Measurements from ENCODE around the gene SLC35E2B.
"Not testable (repeated sequence)": the region's sequence is repeated elsewhere in the genome, so short reads cannot be mapped to it uniquely, and the experiment has no call there.

The SLC35E2B gene

DNA sequence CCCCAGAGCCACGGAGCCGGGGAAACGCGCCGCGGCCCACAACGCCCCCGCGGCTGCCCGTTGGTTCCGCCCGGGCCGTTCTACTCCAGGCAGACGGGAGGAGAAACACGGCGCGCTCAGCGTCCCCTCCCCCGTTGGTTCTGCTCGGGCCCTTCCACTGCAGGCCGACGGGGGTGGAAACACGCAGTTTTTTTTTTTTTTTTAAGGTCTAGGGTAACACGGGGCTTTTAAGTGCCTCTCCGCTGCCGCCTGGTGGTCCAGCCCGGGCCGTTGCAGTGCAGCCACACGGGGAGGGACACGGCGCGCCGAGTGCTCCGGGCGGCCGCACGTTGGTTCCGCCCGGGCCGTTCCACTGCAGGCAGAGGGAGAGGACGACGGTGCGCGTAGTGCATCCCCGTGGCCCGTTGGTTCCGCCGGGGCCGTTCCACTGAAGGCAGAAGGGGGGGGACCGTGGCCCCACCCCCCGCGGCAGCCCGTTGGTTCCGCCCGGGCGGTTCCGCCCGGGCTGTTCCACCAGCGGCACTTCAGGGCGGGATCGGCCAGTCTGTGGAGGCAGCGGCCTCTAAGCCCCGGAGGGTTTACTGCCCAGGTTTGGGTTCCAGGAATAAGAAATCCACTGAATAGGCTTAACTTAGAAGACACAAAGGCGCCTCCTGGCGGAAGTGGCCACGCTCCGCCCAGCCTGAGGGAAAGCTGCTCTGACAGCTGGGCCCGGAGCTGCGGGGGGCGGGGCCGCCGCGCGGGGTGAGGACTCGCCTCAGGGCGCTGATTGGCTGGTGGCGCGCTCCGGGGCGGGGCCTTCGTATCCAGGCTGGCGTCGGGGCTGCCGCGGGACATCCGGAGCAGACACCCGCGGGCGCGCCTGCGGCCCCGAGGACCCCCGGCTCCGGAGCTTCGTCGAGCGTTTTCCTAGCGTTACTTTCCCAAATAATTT lies at the start of gene SLC35E2B:
Gene SLC35E2B, minus strand, starts transcription at position 82 of the 934 bp plus-strand sequence. CDS start 16,096 bp downstream, outside the sequence.
- DNase-seq, result peak; percentile 91

DNA sequence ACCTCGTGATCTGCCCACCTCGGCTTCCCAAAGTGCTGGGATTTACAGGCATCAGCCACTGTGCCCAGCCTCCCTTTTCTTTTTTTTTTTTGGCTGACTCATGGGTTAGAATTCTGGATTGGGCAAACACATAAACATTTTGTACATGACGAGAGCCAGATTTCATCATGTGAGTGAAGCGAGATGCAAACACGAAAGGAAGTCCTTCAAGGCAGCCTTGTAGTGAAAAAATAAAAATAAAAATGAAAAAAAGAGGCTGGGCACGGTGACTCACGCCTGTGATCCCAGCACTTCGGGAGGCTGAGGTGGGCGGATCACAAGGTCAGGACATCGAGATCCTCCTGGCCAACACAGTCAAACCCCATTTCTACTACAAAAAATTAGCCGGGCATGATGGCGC lies 48.4 kb upstream of the SLC35E2B start:
- DNase-seq, result not testable (repeated sequence)

DNA sequence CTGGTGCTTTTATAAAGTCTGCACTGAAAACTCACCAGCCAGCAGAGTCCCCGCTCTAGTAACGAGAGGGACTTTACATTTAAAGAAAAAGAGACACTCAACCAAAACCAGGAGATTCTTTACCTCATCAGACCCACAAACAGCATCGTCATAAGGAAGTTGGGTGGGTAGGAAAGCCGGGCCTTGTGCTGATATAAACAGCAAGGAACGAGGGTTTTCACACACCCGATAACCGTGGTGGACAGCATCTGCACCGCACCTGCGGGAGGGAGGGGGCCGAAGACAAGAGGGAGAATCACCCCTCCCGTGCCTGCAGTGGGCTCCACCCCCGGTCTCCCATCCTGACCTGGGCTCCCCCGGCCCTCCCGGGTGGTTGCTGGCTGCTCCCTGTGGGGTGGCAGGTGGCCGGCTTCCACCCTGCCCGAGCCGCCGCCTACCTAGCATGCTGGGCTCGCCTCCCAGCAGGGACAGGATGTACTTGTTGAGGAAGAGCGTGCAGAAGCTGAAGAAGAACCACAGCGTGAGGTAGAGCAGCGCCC lies 46.3 kb upstream of the SLC35E2B start:
- not testable (repeated sequence) for DNase-seq

DNA sequence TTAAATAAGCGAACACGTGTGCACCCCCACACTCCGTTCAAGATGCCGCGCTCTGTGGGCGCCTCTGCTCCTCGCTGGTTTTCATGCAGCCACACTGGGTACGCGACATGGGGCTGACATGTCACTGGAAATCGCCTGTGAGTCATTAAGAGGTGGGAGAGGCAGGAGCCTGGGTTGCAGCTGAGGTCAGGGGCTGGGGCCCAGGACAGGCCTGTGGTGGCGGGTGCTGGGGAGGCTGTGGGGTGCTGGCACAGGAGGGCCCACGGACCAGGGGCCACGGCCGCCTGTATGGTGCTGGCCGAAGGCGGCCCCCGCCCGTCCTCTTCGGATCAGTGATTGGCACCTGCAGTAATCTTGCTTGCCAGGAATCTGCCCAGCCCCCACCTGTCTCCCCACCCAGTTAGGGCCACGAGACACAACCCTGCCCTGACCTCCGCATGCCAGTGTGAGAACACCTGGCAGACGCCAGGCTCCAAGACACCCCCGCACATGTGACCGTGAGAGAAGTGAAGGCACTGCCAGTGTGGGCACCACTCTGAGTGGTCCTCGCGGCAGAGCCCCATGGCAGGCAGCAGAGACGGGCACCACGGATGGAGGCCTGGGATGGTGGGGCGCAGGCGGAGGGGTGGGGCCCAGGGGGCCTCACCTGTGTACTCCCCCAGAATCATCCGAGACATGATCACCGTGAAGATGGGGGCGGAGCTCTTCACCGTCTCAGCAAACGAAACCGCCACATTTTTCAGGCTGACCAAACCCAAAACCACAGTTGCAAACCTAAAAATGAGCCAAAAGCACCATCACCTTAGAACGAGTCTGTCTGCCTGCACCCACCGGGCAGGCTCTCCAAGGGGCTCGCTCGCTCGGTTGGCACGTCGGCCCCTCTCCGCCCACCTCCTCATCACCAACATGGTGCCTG lies 45.3 kb upstream of the SLC35E2B start:
- DNase-seq, result not testable (repeated sequence)

DNA sequence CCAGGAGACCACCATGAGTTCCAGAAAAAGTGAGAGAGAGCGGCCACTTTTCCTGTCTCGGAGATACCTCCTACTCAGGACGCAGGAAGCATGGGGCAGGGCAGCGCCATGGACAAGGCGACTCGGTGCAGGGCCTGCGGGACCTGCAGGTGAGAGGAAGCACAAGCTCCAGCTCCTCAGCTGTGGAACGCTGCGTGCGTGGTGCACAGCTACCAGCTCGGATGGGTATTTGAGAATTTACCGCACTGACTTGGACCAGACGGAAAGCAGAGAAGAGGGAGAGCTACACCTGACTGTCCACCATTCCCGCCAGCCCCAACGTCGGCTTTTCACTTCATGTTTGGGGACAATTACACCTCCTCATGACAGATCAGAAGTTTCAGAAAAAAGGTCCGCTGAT lies 39.8 kb upstream of the SLC35E2B start:
- DNase-seq, result no peak

DNA sequence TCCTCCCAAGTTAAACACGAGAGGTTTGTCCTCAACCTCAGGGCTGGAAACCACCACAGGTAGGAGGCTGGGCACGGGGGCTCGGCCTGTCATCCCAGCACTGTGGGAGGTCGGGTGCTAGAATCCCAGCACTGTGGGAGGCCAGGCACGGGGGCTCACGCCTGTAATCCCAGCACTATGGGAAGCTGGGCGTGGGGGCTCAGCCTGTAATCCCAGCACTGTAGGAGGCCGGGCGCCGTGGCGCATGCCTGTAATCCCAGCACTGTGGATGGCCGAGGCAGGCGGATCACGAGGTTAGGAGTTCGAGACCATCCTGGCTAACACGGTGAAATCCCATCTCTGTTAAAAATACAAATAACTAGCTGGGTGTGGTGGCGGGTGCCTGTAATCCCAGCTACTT lies 38.3 kb upstream of the SLC35E2B start:
- DNase-seq, result no peak

DNA sequence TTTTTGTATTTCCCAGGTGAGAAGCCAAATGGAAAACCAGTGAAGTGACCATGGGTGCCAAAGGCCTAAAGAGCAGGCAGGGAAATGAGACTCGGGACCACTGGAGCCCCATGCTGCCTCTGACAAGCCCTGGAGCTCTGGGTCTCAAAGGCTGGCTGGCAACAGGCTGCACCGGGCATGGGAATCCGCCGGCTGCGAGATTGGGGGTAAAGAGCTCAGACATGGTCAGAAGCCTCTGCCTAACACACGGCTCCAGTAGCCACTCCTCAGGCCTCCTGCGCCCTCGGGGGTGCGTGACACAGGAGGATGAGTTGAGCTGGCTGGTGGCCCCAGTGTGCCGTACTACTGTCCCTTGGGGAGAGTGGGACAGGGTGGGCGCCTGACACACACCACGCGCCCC lies 37.6 kb upstream of the SLC35E2B start:
- not testable (repeated sequence) for DNase-seq

DNA sequence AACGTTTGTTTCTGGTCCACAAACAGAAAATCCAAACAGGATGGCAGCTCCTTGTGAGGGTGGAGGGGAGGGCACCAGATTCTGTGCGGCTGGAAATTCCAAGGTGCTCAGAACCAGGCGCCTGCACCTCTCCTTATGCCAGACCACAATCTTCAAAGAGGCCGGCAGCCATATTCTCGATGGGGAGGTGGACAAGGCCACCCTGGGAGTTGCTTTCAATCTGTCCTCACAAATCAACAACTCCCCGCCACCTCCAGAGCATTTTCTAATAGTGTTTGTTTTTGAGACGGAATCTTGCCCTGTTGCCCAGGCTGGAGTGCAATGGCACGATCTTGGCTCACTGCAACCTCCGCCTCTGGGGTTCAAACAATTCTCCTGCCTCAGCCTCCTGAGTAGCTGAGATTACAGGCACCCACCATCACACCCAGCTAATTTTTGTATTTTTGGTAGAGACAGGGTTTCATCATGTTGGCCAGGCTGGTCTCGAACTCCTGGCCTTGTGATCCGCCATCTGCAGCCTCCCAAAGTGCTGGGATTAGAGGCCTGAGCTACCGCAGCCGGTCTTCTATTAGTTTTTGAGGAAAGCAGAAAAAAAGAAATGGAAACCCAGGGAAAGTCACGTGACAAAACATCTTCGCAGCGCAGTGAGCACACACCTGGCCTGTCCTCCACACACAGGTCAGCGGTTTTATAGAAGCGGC lies 36.7 kb upstream of the SLC35E2B start:
- not testable (repeated sequence) for DNase-seq

DNA sequence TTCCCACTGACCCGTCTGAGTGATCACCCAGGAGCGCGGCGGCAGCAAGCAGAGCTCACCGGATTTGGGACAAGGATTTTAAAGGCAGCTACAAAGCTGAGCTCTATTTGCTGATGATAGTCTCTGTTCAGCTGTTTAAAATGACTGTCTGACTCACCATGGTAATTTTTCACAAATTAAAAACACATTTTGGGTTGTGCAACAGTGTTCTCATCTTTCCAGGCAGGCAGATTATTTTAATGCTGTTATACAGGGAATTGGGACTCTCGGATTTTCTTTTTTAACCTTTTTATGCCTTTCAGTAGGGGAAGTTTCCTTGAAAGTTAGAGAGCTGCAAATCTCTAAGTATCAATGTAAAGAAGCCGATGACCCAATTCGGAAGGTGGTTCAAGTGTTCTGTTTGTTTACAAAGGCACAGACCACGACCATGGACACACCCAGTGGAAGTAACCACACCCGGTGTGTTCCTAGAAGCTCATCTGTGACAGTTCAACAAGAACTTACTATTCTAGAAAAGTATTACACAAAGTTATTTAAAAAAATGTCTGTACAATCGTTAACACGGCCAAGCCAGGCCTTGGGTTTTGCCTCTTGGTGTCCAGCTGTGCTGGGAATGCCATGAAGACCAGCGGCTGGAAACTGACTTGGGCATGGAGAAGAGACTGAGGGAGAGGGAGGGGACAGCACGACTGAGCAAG lies 35.9 kb upstream of the SLC35E2B start:
- not testable (repeated sequence) for DNase-seq

DNA sequence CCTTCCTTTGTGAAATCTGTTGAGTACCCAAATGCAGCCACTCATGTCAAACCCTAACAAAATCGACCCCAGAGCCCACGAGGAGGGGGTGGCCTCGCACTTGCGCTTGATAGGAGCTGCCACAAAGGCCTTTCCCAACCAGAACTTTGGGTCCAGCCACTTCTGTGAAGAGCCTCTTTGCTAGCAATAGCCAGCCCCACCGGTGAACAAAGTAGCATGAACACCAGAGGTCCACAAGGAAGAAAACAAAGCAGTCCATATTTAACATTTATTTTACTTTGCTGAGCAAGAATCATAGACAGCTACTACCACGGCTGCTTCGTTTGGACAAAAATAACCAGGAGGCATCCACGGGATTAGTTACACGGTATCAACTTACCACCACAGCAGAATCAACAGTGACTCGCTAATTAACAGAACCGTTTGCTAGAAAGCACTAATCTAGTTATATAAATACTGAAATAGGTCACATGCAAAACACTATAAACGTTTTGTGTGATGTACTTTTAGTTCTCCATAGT lies 34.6 kb upstream of the SLC35E2B start:
- not testable (repeated sequence) for DNase-seq

DNA sequence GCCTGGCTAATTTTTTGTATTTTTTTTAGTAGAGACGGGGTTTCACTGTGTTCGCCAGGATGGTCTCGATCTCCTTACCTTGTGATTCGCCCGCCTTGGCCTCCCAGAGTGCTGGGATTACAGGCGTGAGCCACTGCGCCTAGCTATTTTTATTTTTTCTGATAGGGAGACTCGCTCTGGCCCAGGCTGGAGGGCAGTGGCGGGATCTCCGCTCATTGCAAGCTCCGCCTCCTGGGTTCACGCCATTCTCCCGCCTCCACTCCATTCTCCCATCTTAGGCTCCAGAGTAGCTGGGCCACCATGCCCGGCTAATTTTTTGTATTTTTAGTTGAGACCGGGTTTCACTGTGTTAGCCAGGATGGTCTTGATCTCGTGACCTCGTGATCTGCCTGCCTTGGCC lies 33.5 kb upstream of the SLC35E2B start:
- DNase-seq, result not testable (repeated sequence)

DNA sequence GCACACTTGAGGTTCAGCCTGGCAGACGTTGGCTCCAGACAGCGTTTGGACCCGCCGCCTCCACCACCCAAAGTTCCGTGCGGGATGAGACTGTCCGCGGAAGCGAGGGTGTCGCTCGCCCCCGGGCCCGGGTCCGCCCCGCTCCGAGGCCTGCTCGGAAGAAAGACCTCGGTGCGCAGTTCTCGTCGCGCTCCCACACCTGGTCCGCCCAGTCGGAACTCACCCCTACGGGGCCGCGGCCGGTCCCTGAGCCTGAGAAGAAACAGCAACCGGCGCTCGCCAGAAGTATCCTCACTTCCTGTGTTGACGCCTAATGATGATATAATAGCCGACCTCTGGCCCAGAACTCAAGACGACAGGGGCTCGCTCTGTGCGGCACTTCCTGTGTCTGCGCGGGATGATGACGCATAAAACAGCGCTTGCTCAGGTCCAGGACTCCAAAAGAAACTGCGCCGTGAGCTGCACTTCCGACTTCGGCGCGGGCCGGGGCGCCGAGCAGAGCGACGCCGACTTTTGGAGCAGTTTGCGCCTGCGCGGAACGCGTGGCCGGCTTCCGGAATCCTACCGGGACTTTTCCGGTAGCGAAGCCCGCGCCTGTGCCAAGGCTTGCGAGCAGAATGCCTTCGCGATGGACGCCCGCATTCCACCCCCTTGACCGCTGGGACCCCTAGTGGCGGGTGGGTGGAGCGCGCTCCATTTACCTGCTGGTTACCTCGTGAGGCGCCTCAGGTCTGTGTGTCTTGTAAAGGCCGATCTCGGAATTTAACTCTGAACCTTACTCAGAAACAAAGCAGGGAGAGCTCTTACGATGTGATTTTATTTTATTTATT lies 31.7 kb upstream of the SLC35E2B start, which contains the start of gene CDK11A:
Gene CDK11A, minus strand, starts transcription at position 323 of the 830 bp plus-strand sequence. CDS start 1,539 bp downstream, outside the sequence.
- DNase-seq, result peak; percentile 100

DNA sequence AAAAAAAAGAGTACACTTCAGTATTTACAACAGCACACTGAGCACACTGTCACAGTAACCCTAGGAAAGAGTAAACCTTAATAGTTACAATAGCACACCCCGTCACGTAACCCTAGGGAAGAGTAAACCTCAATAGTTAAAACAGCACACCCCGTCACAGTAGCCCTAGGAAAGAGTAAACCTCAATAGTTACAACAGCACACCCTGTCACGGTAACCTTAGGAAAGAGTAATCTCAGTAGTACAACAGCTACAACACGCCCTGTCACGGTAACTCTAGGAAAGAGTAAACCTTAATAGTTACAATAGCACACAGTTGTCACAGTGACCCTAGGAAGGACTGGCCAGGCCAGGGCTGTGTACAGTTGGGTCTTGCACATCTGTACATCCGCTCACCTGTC lies 28.6 kb upstream of the SLC35E2B start:
- no peak for DNase-seq

DNA sequence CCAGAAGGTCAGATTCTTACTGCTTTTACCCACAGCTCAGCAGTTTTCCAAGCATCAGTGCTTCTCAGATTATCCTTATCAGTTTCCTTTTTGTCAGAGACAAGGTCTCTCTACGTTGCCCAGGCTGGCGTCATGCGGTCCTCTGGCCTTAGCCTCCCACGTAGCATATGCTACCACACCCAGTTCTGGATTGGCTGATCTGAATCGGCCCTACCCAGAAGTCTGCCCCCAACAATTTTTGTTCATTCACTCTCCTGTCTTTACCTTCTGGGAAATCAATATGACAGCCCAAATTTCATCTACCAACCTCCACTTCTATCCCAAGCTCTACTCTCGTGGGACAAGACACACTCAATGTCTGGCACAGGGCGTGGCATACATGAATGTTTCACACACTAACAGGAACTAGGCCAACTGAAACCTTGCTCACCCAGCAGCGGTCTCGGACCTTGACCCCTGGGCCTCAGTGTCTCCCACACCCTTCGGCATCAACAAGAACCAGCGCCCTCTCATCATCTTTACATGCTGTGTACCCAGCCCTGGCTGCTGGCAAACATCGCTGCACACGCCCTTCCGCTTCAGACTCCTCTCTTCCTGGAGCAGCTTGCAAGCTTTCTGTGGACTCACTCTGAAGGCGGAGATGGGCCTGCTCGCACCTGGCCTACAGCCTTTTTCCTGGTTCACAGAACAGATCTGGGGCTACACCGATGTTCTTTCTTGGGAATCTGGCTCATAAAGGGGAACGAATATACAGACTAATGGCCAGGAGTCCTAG lies 22.7 kb upstream of the SLC35E2B start:
- not testable (repeated sequence) for DNase-seq

DNA sequence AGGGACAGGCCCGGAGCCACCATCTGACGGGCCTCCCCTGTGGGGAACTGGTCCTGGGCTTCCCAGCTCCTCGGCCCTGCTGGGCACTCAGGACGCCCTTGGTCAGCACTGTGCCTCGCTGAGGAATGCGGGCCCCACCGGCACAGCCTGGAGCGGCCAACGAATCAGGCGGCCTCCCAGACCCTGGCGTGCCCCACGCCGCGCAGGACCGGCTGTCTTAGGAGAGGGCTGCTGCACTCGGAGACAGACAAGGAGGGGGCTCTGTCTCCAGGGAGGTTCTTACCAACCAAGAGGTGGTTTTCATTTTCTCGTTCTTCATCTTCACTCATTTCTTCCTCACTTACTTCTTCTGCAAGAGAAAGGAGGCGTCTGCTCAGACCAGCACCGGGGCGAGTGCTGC lies 15.3 kb upstream of the SLC35E2B start:
- not testable (repeated sequence) for DNase-seq

DNA sequence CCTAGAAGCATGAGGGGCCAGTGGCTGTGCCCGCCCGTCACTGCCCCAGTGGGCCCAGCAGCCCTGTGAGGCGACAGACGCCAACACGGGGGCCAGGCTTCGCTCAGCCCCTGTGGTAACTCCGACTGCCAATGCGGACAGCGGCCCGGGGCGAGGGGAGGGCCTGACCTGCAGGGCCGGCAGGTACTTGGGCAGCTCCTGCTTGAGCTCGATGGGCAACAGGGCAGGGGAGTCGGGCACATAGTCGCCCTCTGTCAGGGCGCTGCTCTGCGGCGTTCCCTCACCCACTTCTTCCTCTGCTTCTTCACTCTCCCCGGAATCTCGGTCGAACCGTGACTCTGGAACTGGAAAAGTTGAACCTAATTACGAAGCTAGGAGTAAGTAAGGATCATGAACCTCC lies 14.6 kb upstream of the SLC35E2B start:
- DNase-seq, result not testable (repeated sequence)

DNA sequence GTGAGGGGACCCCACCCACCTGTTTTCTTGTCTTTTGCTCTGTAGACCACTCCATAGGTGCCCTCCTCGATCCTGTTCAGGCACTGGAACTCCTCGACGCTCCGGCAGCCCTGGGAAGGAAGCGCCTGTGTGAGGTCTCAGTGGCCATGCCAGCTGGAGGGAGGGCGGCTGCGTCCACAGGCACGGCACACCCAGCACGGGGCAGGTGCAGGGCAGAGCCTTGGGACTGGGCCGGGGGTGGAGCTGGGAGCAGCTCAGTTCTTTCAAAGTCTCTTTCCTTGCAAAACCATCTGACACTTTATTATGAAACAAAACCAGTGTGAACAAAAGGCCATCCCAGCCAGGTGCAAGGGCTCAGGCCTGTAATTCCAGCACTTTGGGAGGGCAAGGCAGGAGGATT lies 13.0 kb upstream of the SLC35E2B start:
- DNase-seq, result not testable (repeated sequence)

DNA sequence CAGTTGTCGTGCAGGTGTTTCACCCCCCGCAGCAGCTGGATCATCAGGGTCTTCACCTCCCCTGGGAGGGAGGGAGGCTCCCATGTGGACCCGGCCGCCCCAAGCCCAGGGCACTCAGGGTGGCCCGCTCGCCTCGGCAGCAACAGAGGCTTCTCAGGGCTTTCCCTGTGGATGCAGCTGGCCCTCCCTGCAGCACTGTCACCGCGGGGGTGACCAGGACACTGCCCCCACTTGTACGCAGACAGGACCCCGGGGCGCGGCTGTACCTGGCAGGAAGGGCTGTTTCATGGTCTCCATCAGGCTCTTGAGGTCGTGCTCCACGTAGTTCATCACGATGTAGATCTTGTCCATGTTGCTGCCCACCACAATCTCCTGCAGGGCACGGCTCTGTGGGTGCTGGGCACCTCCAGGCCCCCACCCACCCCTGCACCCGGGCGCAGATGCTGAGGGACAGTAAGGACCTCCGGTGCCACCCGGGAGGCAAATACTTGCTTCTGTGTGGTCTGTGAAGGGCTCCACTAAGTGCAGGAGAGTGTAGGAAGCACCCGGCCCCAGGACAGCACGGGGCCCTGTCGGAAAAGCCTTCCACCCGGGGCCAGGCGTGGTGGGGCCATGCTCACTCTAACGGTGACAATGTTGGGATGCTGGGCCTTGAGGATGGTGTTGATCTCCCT lies 11.8 kb upstream of the SLC35E2B start:
- DNase-seq, result not testable (repeated sequence)

DNA sequence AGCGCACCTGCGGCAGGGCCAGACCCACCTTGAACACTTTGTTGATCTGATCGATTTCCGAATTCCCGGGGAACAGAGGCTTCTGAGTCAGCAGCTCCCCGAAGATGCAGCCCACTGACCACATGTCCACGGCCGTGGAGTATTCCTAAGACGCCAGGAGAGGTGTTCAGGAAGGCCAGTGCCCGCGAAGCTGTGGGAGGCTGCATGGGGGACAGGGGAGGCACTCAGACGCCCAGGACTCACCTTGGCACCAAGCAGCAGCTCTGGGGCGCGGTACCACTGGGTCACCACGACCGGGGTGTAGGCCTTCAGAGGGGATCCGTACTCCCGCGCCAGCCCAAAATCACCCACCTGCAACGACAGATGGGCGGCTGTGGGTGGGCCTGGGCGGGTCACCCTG lies 11.2 kb upstream of the SLC35E2B start:
- no peak for DNase-seq
